HPDE6-E6E7 (cell line): Measurements from ENCODE around the gene MED13L.
A peak's percentile ranks its signal among the peaks of the same experiment; 100 is the strongest.

Source experiments
- DNase-seq: peaks from one replicate; pipeline ENCODE4 v3.0.0; 2011; ENCODE audit warnings: missing footprints; ENCODE audit errors: extremely low spot score

The MED13L gene

DNA sequence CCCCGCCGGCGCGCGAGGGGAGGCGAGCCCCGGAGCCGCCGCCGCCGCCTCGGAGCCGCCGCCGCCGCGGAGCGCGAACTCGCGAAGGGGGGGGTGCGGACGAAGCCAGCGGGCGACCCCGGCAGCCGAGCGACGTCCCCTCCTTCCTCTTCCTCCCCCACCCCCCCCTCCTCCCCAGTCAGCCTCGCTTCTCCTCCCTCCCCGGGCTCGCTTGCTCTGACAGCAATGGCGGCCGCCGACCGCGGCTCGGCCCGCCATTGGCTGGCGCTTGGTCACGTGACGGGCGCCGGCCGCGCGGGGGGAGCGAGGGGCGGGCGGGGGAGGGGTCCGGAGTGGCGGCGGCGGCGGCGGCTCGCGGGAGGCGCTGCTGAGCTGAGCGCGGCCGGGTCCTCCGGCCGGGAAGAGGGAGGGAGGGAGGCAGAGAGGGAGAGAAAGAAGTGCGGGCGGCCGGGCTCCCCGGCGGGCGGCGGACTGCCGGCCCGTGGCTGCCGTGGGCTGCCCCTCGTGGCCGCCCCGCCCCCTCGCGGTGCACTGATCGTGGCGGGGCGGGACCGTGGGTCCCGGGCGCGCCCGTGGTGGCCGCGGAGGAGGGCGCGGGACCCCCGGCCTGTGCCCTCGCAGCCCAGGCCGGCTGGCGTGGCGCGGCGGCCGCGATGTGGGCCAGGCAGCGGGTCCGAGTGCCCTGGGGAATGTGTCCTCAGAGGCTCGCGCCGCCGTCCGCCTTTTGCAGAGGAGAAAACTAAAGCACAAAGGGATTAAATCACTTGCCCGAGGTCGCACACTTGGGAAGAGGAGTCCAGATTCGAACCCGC lies at the start of gene MED13L:
Gene MED13L (minus strand): TSS at position 227 of the 812 bp plus-strand sequence. CDS start 562 bp downstream, outside the sequence.
- peak; percentile 87 for DNase-seq

- no peak for DNase-seq
Observed at GRCh38 chr12:116325336-116325664, 47.8 kb upstream of the MED13L start.

GRCh38 chr12:116324654-116325335 lies 47.3 kb upstream of the MED13L start:
- no peak for DNase-seq

DNA sequence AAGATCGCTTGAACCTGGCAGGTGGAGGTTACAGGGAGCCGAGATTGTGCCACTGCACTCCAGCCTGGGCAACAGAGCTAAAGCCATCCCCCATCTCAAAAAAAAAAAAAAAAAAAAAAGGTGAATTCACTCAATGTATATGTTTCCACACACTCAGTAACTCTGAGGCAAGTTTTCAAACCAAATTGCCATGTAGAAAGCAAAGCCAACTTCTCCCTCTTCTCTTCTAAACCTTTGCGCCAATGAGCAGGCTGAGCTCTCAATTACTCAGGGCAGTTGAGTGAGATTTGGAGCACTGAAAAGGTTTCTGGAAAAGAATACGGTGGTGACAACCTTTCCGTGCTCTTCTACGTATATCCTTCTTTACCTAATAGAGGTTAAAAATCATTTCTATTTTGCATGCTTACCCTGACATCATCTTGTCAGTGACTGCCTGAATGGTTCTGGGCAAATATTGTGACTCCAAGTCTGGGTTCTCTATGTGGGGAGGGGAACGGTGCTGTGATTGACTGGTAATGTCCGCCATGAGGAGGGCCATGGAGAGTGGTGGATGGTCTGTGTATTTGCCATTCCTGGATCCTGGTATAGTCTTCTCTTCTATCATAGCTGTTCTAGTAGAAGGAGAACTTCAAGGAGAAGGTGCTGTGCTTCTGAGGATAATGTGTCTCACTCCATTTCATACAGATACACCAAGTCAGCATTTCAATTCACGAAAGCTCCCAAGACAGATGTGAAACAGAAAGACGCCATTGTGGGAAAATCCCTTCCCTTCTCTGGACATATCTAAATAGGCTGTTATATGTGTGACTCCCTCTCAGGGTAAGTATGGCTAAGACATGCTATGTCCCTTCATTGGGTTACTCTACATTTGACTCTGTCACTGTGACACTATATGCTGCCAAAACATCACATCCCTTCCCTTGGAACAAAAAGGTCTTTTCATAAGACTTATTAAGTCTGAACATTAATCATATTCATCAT lies 46.2 kb upstream of the MED13L start:
- no peak for DNase-seq

DNA sequence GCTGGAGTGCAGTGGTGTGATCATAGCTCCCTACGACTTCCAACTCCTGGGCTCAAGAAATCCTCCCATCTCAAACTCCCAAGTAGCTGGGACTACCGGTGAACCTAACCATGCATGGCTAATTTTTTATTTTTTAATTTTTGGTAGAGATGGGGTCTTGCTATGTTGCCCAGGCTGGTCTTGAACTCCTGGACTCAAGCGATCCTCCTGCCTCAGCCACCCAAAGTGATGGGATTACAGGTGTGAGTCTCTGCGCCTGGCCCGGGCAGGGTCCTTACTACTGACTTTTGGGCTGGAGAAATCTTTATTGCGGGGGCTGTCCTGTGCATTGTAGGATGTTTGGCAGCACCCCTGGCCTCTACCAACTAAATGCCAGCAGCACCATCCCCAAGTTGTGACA lies 44.4 kb upstream of the MED13L start:
- DNase-seq, result no peak

DNA sequence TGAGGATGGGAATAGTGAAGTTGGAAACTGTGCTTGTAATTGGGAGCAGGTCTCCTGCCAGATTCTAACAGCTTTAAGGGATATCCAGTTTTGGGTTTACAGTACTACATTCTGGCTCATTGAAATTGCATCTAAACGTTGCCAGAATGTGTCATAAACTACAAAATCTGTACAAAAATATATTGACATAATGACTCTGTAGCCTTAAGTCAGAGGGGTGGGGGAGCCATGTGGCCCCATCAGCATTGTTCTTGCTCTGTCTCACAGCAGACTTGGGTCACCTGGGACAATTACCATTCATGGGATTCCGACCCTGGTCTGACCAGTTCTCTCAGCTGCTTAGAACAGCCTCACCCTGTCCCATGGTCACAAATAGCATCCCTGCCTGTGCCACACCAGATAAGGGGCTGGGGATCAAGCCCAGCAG lies 43.3 kb upstream of the MED13L start:
- peak; percentile 25 for DNase-seq

- DNase-seq, result peak; percentile 37
Observed at GRCh38 chr12:116319898-116320621, 42.6 kb upstream of the MED13L start.

- DNase-seq, result no peak
Observed at GRCh38 chr12:116319233-116319897, 41.9 kb upstream of the MED13L start.

DNA sequence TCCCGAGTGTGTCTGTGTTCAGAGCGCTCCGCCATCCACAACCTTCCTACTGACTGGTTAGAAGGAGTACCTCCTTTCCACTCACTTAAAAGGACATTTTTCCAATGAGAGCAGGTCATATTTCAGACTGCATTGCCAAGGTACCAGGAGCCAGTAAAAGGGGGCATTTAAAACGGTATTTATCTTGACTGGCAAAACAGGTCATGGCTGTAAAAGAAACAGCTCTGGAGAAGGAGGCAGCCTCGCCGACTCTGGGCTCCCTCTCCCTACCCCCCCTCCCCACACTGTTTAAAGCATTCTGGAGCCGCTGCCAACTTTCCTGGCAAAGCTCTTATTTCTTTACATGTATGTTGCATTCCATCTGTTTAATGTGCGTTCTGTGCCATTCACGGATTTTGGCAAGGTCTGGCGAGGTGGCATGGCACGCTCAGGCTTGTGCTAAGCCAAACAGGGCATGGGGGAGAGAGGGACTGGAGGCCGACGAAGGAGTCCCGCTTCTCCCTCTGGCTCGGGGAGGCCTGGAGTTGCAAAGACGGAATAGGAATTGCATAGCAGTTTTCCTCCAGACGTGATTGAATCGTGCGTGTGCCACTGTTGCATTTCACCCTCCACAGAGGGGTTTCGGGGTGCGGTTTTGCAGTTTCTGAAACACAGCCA lies 41.2 kb upstream of the MED13L start:
- DNase-seq, result peak; percentile 15

DNA sequence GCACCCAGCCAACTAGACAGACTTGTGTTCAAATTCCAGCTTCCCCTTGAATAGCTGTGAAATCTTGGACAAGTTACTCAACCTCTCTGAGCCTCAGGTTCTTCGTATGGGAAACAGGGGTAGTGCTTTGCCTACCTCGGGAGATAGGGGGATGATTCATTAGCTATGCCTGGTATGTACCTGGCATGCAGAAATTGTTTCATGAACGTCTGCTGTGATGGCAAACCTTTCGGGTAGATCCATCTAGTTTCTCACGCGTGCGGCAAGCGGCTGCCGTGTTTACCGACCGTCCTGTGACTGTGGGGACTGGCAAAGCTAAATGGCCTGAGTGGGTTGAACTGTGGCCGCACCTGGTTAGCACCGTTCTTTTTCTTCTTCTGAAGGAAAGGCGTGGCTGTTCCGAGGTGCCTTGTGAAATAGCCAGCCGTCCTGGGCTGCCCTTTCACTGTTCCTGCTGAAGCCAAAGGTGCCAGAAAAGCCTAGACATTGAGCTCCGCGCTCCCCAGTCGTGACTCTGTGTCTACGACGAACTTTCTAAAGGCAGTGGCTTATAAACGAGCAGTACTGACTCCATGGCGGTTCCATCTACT lies 40.6 kb upstream of the MED13L start:
- DNase-seq, result peak; percentile 59

GRCh38 chr12:116317139-116317538 lies 39.6 kb upstream of the MED13L start:
- no peak for DNase-seq

DNA sequence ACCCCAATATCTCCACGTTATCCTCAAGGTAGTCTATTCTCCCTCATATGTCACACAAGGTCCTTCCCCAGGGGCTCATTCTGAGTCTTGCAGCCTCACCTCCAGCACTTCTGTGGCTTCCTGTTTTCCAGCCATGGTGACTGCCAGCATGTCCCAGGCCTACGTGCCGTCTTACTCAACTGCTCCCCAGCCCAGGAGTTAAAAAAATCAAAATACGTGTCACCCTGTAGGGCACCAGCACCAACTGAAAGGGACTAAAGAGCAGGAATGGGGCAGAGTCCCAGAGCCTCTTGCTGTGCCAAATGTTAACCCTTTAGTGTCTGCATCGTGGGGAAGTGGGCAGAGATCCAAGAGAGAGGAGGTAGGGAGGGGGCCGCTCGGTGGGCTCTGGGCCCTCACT lies 37.0 kb upstream of the MED13L start:
- no peak for DNase-seq

GRCh38 chr12:116313194-116313927 lies 35.9 kb upstream of the MED13L start:
- no peak for DNase-seq

GRCh38 chr12:116310082-116310481 lies 32.6 kb upstream of the MED13L start:
- DNase-seq, result no peak

GRCh38 chr12:116309343-116309742 lies 31.9 kb upstream of the MED13L start:
- no peak for DNase-seq

GRCh38 chr12:116308647-116309046 lies 31.2 kb upstream of the MED13L start:
- no peak for DNase-seq

DNA sequence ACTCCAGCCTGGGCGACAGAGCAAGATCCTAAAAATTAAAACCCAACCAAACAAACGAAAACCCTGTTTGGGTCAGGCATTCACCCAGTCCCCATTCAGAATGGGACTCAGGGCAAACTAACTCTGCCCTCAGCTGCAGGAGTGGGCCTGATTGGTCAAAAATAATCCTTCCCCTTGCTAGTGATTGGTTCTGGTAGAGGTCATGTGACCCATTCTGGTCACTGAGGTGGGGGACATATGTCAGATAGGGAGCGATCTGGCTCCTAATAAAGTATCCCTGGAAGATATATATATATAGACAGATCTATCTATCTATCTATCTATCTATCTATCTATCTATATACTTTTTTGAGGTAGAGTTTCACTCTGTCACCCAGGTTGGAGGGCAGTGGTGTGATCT lies 29.5 kb upstream of the MED13L start:
- DNase-seq, result no peak

GRCh38 chr12:116306506-116306905 lies 29.0 kb upstream of the MED13L start:
- DNase-seq, result no peak

GRCh38 chr12:116304621-116305020 lies 27.1 kb upstream of the MED13L start:
- no peak for DNase-seq
